Esophagus muscularis mucosa (tissue), 4 donors: ENCODE data around the gene SLC44A2. TPM values are rescaled to one million over a fixed set of nuclear protein-coding genes. Genes with fewer than 3 reads are reported as not detected.
A peak's percentile ranks its signal among the peaks of the same experiment; 100 is the strongest.

Experiments used
- DNase-seq: peaks from one replicate; pipeline ENCODE4 v3.0.0-alpha.2; 2017; ENCODE audit errors: extremely low spot score
- H3K27ac ChIP-seq, 4 donors: fragments of 200-600 bp; sonication (generic); replicated peaks in 1 of 4; 1 replicate in 3 of 4; 2 replicates in 1 of 4; pipeline ENCODE4 v1.5.1; 2016 to 2019; ENCODE audit warnings: mild to moderate bottlenecking in 1 of 4
- H3K27me3 ChIP-seq, 4 donors: fragments of 200-600 bp; sonication (generic); one replicate each; pipeline versions ENCODE4 v1.5.1 to v1.6.0; 2016 to 2019
- H3K36me3 ChIP-seq, 4 donors: fragments of 200-600 bp; sonication (generic); one replicate each; pipeline ENCODE4 v1.5.1; 2016 to 2019
- H3K4me1 ChIP-seq, 4 donors: fragments of 200-600 bp; sonication (generic); one replicate each; pipeline ENCODE4 v1.5.1; 2016 to 2019
- H3K4me3 ChIP-seq, 4 donors: fragments of 200-600 bp; sonication (generic); 1 replicate in 2 of 4; 2 replicates in 2 of 4; pipeline ENCODE4 v1.5.1; 2016 to 2019; ENCODE audit warnings: mild to moderate bottlenecking in 4 of 4, moderate library complexity in 1 of 4
- H3K9me3 ChIP-seq, 4 donors: fragments of 200-600 bp; sonication (generic); 1 replicate in 3 of 4; 2 replicates in 1 of 4; pipeline ENCODE4 v1.5.1; 2016 to 2019
- CTCF ChIP-seq, 3 experiments: fragments of 200-600 bp in 2 of 3; fragments of 450-650 bp in 1 of 3; sonication (generic) in 2 of 3; IDR thresholded peaks; one replicate each; pipeline ENCODE4 v1.5.1; 2017 to 2019; ENCODE audit warnings: antibody characterized with exemption in 3 of 3, mild to moderate bottlenecking in 2 of 3, moderate library complexity in 1 of 3
- EP300 ChIP-seq: sonication (generic); formaldehyde crosslinking; IDR thresholded peaks from one replicate; pipeline ENCODE4 v1.6.1; 2017; ENCODE audit warnings: antibody characterized with exemption
- POLR2A ChIP-seq: fragments of 450-650 bp; IDR thresholded peaks from one replicate; pipeline ENCODE4 v1.6.1; 2017; ENCODE audit warnings: antibody characterized with exemption, moderate library complexity, mild to moderate bottlenecking, low read depth
- POLR2AphosphoS5 ChIP-seq, 2 donors: sonication (generic); formaldehyde crosslinking; IDR thresholded peaks; one replicate each; pipeline ENCODE4 v1.6.1; 2017; ENCODE audit warnings: antibody characterized with exemption in 2 of 2
- WGBS: methylation state at CpG from one replicate; pipeline ENCODE4 v1.1.5; 2018; 5-methylcytosine and 5-hydroxymethylcytosine counted together
- intact Hi-C: fragments of 100-400 bp; cut with DNase I; formaldehyde crosslinking; loops from one replicate; pipeline ENCODE4 v1.15.1; 2023
- total RNA-seq, 4 donors: library from RNA; depleted of rRNA; stranded (reverse); fragments of >200 nt; gene quantifications; one replicate each; pipeline versions ENCODE4 v1.1.0 to v1.2.1, GENCODE V29; 2016

SLC44A2 gene
- total RNA-seq, 4 donors from 2014 or later, result 26.2 to 71.2 (median 46.1) TPM

GRCh38 chr19:10593148-10593547, 32.2 kb upstream of the SLC44A2 start:
- Histone ChIP-seq H3K36me3 (no peaks in the 10 kb centered on the region), H3K27ac (peak overlapping the region in 3 of 4 donors; percentile 14 to 53 (median 27)), H3K4me3 (no peak overlapping the region), H3K9me3 (no peaks in the 10 kb centered on the region), H3K4me1 (peaks cover 0 to 23% (median 6%) of the 10 kb centered on the region in 4 donors), H3K27me3 (peaks cover 0 to 51% (median 0%) of the 10 kb centered on the region in 4 donors)
- intact Hi-C loops, result no loop called here
- 93% methylated on average over 7 of the region's 7 CpGs for WGBS
- DNase-seq, result no peak
- TF ChIP-seq CTCF (IDR thresholded peaks at IDR 0.05), result no peak
- no peak for TF ChIP-seq POLR2AphosphoS5 (IDR thresholded peaks at IDR 0.05)
- TF ChIP-seq POLR2A, result no peak
- TF ChIP-seq EP300, result no peak

- TF ChIP-seq CTCF (IDR thresholded peaks at IDR 0.05) (no peak), POLR2A (no peak), POLR2AphosphoS5 (IDR thresholded peaks at IDR 0.05) (no peak), EP300 (no peak)
- peaks cover 0 to 45% (median 0%) of the 10 kb centered on the region in 4 donors for H3K27me3 ChIP-seq
- peak overlapping the region; percentile 14 to 53 (median 20) for H3K27ac ChIP-seq
- no peaks in the 10 kb centered on the region for H3K36me3 ChIP-seq
- intact Hi-C loops, result no loop called here
- DNase-seq, result no peak
- peaks cover 0 to 23% (median 6%) of the 10 kb centered on the region in 4 donors for H3K4me1 ChIP-seq
- 82% methylated on average over 9 of the region's 9 CpGs for WGBS
- no peaks in the 10 kb centered on the region for H3K9me3 ChIP-seq
- H3K4me3 ChIP-seq, result no peak overlapping the region
These were observed 31.3 kb upstream of the SLC44A2 start for GRCh38 chr19:10593820-10594637.

- TF ChIP-seq EP300 (no peak), POLR2AphosphoS5 (IDR thresholded peaks at IDR 0.05) (no peak), POLR2A (no peak), CTCF (IDR thresholded peaks at IDR 0.05) (no peak)
- no peak overlapping the region for H3K27ac ChIP-seq
- no peak for DNase-seq
- no peaks in the 10 kb centered on the region for H3K36me3 ChIP-seq
- no peak overlapping the region for H3K4me3 ChIP-seq
- H3K27me3 ChIP-seq, result peaks cover 0 to 27% (median 0%) of the 10 kb centered on the region in 4 donors
- 96% methylated on average over 5 of the region's 5 CpGs for WGBS
- intact Hi-C loops, result no loop called here
- no peaks in the 10 kb centered on the region for H3K9me3 ChIP-seq
- peaks cover 18 to 35% (median 24%) of the 10 kb centered on the region in 4 donors for H3K4me1 ChIP-seq
These were observed 25.2 kb upstream of the SLC44A2 start for GRCh38 chr19:10600149-10600548.

GRCh38 chr19:10601999-10602329, 23.4 kb upstream of the SLC44A2 start:
- Histone ChIP-seq H3K36me3 (no peaks in the 10 kb centered on the region), H3K4me3 (peak overlapping the region; percentile 73 to 99 (median 92)), H3K27ac (peak overlapping the region in 1 of 4 donors; percentile 88), H3K27me3 (peaks cover 0 to 12% (median 0%) of the 10 kb centered on the region in 4 donors), H3K9me3 (no peaks in the 10 kb centered on the region), H3K4me1 (peaks cover 22 to 33% (median 30%) of the 10 kb centered on the region in 4 donors)
- TF ChIP-seq POLR2A (no peak), POLR2AphosphoS5 (IDR thresholded peaks at IDR 0.05) (no peak), CTCF (IDR thresholded peaks at IDR 0.05) (no peak), EP300 (no peak)
- DNase-seq, result no peak
- intact Hi-C loops, result no loop called here
- 34% methylated on average over 7 of the region's 7 CpGs for WGBS
